Fibroblast of skin of abdomen (primary cell): ENCODE measurements around the gene PRR33.

Source experiments
- DNase-seq: peaks from one replicate; pipeline ENCODE4 v3.0.0-alpha.2; 2013

Gene PRR33

DNA sequence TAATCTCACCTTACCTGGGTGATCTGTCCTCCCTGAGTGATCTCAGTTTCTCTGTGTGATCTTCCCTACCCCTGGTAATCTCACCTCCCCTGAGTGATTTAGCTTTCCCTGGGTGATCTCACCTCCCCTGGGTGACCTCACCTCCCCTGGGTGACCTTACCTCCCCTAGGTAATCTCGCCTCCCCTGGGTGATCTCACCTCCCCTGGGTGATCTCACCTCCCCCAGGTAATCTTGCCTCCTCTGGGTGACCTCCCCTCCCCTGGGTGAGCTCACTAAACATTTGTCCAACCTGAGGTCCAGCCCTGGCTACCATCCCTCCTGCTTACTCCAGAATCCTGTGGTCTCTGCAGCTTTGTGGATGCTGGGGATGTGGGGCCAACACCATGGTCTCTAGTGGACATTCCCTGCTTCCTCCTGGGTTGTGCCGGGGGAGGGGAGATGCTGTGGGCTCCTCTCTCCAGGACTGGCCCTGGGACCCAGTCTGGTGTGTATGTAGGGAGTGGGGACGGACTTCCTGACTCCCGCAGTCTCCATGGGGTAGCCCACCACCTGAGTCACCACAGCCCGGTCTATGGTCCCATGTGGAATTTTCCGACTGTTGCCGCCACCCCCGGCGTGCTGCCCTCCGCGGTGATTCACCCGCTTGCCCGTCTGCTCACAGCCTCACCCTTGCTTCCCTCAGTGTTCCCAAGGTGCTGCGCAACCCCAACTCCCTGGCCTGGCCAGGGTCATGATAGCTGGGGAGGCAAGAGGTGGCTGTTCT, 28.9 kb downstream of the PRR33 start:
- no peak for DNase-seq

DNA sequence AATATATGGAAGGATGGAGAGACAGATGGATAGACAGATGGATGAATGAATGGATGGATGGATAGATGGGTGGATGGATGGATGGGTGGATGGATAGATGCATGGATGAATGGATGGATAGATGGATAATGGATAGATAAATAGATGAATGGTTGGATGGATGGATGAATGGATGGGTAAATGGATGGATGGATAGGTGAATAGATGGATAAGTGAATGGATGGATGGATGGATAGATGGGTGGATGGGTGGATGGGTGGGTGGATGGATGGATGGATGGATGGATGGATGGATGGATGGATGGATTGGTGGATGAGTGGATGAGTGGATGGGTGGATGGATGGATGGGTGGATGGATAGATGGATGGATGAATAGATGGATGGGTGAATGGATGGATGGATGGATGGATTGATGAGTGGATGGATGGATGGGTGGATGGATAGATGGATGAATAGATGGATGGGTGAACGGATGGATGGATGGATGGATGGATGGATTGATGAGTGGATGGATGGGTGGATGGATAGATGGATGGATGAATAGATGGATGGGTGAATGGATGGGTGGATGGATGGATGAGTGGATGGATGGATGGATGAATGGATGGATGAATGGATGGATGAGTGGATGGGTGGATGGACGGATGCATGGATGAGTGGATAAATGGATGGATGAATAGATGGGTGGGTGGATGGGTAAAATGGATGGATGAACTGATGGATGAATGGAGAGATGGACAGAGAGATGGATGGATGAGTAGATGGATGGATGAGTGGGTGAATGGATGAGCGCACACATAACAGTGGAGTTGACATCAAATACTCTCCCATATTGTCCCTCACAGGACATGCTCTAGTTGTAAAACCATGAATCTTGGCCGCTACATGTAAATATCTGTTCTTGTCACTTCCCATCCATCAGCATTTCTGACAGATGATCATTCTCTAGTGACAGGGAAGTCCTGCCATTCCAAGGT, 30.0 kb downstream of the PRR33 start:
- DNase-seq = no peak

DNA sequence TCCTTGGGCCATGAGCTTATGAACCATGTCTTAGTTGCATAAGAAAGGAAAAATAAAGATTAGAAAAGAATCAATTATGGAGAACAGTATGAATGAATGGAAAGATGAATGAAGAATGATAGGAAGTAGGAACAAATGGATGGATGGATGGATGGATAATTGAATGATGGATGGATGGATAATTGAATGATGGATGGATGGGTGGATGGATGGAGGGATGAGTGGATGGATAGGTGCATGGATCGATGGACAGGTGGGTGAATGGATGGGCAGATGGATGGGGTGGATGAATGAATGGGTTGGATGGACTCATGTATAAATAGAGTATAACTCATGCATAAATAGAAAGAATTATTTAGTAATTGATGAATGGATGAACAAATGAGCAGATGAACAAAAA, 31.6 kb downstream of the PRR33 start:
- no peak for DNase-seq

DNA sequence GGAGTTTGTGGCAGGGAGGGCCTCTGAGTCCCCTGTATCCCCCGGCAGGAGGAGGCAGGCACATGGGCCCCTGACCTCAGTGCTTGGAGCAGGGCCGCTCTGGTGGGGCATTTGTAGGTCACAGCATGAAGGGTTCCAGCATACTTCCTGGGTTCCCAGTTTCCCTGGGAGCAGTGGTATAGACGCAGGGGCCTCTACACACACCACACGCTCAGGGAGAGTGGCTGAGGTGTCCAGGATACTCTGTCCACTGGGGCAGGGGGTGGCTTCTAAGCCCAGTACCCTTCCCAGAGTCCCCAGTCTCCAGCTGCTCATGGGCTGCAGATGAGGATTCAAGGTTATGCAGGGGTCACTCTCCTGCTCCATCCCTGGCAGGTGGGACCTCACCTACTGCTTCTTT, 32.7 kb downstream of the PRR33 start:
- DNase-seq = no peak

DNA sequence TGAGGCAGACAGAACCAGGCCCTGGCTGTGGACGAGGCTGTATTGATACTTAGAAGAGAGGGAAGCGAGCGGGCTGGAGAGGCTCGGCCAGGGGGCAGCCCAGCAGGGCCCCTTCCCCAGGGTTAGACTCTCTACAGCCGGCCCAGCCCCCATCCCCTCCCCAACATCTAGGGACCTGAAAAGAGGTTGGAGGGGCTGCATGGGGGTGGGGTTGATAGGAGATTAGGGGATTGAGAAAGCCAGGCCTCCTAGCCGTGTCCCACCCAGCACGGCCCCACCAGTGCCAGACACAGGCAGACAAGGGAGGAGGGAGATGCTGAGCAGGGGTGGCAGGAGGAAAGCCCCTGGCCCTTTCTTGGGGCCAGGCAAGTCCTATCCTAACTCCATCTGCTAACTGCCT, 33.1 kb downstream of the PRR33 start:
- DNase-seq = no peak

DNA sequence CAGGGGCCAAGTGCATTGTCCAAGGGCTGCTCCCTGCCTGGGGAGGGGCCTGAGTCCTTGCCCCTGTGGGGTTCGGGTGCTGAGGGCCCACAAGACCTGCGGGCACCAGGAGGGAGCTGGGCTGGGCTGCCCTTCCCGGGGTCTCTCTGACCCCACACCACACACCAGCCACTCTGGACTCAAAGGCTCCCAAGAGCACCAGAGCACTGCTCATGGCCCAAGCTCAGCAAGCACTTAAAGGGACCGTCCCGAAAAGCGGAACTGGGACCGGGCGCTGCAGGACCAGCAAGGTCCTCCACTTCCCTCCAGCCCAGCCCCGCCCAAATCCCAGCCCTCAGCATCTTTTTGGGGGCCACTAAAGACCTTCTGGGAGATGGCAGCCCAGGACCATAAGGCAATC, 33.5 kb downstream of the PRR33 start:
- no peak for DNase-seq

DNA sequence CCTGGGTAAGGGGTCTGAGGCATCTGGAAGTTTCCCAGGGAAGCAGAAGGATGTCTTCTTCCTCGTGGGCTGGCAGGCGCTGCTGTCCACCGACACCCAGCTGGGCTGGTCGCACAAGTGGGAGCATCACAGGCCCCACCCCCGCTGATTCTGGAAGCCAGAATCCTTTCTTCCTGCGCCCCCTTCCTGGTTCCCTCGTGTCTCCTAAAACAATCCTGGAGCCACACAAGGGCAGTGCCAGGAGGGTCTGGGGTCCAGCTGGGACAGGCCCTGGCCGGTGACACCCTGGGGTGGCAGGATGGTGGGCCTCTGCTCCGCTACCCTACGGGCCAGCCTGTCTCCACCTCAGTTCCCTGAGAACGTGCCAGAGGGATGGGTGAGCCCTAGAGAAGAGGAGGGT, 34.6 kb downstream of the PRR33 start:
- no peak for DNase-seq

DNA sequence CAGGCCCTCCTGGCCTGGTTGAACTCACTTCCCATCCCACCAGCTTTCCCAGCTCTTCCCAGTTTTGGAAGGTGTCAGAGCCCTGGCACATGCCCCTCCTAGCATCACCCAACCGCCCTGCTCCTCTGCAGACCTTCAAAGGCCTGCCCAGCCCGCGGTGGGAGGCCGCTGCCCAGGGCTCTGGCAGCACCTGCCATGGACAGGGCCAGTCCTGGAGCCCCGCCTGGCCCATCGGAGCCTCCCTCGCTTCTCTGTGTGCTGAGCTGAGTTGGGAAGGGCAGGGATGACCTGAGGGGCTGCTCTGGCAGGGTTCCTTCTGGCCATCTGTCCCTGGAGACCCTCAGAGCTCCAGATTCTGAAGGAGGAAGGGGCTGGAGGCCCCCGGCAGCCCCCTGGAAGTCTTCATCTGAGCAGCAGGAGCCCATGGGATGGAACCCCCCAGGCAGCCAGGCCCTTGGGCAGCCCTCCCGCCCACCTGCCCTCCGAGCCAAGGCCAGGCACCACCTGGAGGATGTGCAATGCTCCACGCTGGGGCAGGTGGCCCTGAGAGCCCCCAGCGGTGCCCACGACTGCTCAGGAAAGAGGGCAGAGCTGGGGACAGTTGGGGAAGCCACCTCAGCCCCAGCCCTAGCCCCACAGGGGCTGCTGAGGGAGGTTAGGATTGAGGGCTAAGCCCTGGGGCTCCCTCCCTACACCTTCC, 35.2 kb downstream of the PRR33 start:
- no peak for DNase-seq

DNA sequence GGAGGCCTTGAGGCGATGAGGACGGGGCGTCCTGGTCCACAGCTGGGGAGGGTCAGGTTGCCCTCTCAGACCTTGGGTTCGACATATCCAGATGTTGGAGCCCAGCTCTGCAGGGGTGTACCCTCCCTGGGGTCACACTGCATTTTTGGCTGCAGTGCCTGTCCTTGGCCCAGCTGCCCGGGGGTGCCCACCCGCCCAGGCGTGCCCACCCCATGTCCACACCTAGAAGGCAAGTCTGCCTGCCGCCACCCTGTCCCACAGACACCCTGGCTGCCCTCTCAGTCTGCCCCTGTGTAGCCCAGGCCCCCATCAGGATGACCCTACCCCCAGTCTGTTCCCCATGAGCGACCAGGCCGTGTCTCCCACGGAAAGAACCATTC, 35.8 kb downstream of the PRR33 start:
- DNase-seq = no peak

DNA sequence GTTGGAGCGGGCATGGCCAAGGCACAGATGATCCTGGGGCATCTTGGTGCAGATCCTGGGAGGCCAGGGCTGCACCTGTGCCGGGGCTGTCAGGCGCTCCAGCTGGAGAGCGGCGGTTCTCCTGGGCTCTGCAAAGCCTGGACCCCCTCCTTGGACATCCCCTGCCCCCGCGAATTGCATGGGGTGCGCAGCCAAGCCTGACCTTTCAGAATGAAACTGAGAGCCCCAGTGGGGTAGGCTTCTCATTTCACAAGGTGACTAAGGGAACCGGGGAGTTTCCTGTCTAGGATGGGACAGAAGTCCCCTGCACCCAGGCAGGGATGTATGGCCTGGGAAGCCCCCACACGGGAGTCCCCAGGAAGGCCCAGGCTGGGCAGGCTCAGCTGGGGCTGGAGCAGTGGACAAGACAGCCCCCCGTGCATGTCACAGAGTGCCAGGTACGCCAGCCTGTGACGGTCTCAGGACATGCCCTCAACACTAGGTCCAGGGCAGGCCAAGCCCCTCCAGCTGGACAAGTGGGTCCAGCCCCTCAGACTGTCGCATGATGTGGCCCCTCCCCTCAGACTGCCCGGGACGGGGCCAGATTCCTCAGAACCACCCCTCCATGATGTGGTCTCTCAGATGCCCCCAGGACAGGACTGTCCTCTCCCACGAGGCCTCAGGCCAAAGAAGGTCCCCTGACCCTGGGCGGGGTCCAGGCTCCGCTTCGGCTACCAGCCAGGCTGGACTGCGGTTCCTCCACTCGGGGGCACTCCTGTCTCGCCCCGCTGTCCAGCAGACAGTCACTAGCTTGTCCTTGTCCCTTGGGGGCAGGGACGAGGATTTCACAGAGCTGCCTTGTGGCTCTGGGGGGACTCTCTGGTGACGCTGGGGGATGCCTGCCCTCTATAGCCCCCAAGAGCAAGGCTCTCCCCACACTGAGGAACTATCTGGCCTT, 36.5 kb downstream of the PRR33 start:
- no peak for DNase-seq

DNA sequence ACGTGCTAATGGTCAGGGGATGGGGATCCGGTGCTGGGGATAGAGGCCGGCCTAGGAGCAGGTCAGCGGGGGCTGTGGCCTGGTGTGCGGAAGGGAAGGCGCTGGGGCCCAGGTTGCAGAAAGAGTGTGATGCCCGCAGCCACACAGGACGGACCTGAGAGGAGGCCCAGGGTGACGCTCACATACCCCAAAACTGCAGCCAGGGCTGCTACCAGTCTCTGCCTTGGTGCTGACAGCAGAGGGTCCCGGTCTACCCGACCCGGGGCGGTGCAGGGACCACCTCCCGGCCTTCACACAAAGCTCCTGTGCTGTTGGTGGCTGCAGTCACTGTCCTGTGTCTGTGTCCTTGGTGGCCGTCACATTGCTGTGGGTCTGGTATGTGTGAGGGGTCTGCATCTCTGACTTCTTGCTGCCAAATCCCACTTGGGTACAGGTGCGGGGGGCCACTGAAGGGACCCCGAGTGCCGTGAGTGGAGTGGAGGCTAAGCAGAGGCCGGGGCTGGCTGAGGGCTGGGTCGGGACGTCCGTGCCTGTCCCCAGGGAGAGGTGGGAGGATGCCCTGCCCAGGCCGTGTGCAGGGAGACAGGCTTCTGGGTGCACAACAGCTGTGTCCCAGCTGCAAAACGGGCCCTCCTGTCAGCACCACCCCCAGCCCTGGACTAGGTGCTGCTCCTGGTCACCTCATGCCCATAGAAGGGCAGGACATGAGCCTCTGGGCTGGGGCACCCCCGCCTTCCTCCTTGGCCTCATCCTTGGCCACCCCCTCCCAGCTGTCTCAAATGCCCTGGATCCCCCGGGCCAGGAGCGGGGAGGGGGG, 37.4 kb downstream of the PRR33 start:
- no peak for DNase-seq

DNA sequence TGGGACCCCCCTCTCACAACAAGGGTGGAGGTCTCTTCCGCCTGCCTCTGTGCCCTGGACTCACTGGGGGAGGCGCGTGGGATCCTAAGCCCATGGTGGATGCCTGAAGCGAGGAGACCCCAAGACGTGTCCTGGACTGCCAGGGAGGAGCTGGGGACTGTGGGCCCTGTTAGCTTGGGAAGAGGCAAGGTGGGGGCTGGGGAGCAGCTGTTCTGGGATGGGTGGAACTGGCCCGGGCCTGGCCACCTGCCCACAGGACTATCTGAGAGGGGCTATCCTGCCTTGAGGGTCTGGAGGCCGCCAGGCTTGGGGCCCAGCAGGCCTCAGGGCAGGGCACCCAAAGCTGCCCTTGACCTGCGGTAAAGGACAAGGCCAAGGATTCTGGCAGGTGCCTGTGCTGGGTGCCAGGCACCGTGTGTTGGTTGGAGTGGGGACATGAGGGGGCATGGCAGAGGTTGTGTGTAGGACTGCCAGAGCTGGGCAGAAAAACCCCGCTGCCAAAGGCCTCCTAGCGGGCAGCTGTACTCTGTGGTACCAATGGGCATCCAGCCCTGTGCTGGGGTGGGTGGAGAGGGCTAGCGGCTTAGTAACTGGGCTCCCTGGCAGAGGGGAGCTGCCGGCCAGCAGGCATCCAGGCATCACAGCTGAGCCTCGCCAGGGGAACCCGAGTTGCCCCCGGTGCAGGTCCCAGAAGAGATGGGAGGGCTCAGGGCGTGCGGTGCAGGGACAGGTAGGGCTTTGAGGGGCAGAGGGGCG, 38.1 kb downstream of the PRR33 start:
- DNase-seq = no peak

DNA sequence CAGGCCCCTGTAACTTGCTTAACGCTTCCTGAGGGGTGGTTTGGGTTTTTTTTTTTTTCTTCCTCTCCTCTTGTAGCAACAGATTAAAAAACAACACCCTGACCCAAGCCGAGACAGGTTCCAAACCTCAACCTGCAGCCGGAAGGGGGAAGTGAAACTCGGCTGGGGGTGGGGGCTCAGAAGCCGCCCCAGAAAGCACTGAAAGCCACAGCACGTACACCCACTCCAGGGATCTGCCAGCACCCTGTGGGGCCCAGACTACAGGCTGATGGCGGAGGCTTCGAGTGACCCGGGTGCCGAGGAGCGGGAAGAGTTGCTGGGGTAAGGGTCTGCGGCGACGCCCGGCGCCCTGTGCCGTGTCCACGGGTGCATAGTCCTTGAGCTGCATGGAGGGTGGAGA, 38.8 kb downstream of the PRR33 start, which contains the start of gene LSP1:
Gene LSP1, plus strand, starts transcription at position 208 of the 400 bp plus-strand sequence. Its CDS starts 61 bp downstream, at position 269.
- no peak for DNase-seq

DNA sequence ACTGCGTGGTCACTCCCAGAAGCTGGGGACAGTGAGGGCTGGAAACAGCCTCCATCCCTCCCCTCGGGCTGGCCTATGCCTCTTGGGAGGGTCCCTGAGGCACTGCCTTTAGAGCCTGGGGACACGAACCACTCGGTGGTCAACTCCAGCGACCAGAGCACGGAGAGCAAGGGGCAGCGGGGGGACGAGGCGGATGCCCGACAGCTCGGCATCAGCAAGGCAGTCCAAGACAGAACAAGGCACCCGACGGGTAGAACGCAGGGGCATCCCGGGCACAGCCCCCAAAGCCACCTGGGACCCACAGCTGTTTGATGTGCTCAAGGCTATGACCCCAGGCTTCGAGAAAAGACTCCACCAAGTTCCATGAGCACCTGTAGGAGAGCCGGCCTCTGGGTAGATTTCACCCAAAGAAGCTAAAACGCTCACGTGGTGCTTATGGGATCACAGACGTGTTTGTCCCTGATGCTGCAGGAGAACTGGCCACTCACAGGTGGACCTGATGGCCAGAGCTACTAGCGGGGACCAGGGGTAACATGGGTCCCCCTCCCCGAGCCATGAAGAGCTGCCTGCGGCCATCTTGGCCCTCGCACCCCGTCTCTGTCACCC, 39.3 kb downstream of the PRR33 start:
- no peak for DNase-seq

DNA sequence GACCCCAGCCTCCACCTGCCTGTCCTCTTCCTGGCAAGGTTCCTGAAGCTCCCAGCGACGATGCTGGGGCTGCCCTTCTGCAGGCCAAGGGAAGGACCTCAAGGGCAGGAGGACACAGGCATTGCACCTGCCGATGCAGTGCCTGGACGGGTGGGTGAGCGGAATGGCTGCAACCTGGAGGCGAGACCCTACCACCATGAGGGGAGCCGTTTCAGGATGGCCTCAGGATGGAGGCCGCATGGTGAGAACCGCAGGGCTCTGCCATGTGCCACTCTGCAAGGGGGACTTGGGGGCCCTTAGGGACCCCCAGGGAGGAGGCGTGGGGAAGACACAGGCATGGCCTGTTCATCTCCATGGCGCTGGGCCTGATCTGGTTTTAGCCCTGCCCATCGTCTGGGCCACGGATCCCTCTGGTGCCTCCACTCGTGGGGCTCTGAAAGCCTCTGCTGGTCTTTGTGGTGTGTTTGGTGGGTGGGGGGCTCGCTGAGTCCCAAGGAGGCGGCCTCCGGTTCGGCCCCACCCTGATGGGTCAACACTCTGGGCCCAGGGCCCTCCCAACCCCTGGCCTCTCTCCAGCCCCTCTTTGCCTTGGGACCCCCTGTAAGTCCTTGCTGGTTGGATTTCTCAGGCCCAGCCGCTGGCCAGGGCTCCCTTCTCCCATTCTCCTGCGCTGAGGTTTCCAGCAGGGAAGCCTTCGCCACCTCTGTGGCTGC, 40.1 kb downstream of the PRR33 start:
- DNase-seq = no peak

DNA sequence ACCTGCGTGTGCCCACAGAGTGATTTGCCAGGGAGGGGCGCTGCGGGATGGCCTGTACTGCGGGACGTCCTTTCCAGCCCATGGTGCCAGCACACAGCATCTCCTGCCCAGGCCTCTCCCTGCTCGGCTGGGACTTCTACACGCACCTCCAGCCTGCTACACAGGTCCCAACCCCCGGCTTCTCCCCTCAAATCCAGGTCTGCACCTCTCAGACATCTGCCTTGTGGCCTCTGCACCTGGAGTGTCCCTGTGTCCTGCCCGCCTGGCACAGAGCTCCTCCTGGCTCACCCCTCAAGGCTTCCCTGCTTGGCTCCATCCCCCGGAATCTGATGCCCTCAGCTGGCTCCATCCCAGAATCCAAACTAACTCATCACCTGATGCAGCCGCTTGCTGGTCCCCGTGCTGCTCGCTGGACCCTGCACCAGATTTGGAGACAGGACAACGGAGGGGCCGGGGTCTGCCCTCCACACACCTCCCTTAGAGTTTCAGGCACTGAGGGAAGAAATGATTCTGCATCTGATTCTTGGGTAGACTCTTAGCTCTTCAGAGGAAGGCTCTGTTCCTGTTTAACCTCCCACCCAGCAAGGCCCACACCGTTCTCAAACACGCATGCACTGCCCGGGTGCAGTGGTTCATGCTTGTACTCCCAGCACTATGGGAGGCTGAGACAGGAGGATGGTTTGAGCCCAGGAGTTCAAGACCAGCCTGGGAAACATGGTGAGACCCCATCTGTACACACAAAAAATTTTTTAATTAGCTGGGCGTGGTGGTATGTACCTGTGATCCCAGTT, 42.9 kb downstream of the PRR33 start:
- no peak for DNase-seq

DNA sequence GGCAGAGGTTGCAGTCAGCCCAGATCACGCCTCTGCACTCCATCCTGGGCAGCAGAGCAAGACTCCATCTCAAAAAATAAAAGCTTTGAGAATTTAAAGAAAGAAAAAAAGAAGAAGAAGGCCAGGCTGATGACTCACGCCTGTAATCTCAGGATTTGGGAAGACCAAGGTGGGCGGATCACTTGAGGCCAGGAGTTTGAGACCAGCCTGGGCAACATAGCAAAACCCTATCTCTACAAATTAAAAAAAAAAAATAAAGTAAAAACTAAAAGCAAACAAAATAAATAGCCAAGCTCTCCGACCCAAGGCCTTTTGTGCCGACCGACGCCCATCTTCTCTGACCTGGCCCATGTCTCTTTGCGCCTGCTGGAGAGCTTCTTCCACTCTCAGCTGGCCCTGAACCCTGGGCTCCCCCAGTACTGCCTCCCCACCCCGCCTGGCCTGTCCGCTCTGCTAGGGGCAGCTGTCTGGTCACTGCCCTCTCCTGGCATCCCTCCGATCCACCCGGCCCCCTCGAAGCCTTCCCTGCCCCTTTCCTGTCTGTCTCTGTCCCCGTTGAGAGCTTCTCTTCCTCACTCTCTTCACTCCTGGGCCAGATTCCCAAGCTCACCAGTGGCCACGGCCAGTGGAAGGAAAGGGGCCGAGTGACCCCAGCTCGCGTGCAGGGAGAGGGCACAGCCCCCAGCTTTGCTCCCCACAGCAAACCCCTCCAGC, 43.6 kb downstream of the PRR33 start:
- no peak for DNase-seq
